Common myeloid progenitor, CD34-positive (primary cell): ENCODE results near the gene PTPRD.

Experiments used
- CTCF ChIA-PET: fragments of 350-600 bp; sonication (Branson Sonifier 250); formaldehyde crosslinking; loops from one replicate; lab custom pipeline; 2021; ENCODE audit warnings: antibody characterized with exemption; lab: Charles Lee
- POLR2A ChIA-PET: fragments of 350-600 bp; sonication (Branson Sonifier 250); formaldehyde crosslinking; loops from one replicate; lab custom pipeline; 2021; ENCODE audit warnings: antibody characterized with exemption; lab: Charles Lee
- DNase-seq, 3 donors: peaks; one replicate each; pipeline versions ENCODE4 v3.0.0 to v3.0.0-alpha.2; 2013
- H3K27ac ChIP-seq, 2 experiments: 1 replicate in 1 of 2; 2 replicates in 1 of 2; pipeline ENCODE4 v1.7.0; 2013; ENCODE audit warnings: inconsistent platforms in 2 of 2, low read length in 2 of 2, mild to moderate bottlenecking in 2 of 2, low read depth in 1 of 2, moderate library complexity in 1 of 2; ENCODE audit not compliant: severe bottlenecking in 2 of 2, insufficient read depth in 1 of 2, poor library complexity in 1 of 2
- H3K27me3 ChIP-seq, 5 experiments: replicated peaks in 2 of 5; 1 replicate in 3 of 5; 2 replicates in 2 of 5; pipeline versions ENCODE4 v1.6.1 to v1.7.0; 2013; ENCODE audit warnings: low read length in 4 of 5, mild to moderate bottlenecking in 2 of 5, moderate library complexity in 2 of 5, inconsistent platforms in 1 of 5; ENCODE audit not compliant: insufficient read depth in 5 of 5, control insufficient read depth in 4 of 5
- H3K36me3 ChIP-seq, 4 experiments: 1 replicate in 2 of 4; 2 replicates in 2 of 4; pipeline versions ENCODE4 v1.6.1 to v1.7.0; 2013; ENCODE audit warnings: low read length in 3 of 4, control low read depth in 1 of 4, mild to moderate bottlenecking in 1 of 4; ENCODE audit not compliant: control insufficient read depth in 4 of 4, insufficient read depth in 4 of 4
- H3K4me1 ChIP-seq, 4 experiments: 1 replicate in 3 of 4; 2 replicates in 1 of 4; pipeline versions ENCODE4 v1.6.1 to v1.7.1; 2013; ENCODE audit warnings: low read length in 3 of 4, mild to moderate bottlenecking in 3 of 4, control low read depth in 1 of 4, inconsistent platforms in 1 of 4, moderate library complexity in 1 of 4; ENCODE audit not compliant: control insufficient read depth in 4 of 4, insufficient read depth in 4 of 4; ENCODE audit errors: control extremely low read depth in 1 of 4
- H3K4me3 ChIP-seq, 7 experiments: 1 replicate in 4 of 7; 2 replicates in 3 of 7; pipeline versions ENCODE4 v1.5.1 to v1.7.0; 2013; ENCODE audit warnings: mild to moderate bottlenecking in 7 of 7, low read length in 6 of 7, moderate library complexity in 6 of 7, inconsistent platforms in 2 of 7, low read depth in 2 of 7, control low read depth in 1 of 7; ENCODE audit not compliant: insufficient read depth in 4 of 7, control insufficient read depth in 1 of 7; ENCODE audit errors: extremely low read depth in 1 of 7
- H3K9me3 ChIP-seq, 5 experiments: 1 replicate in 4 of 5; 2 replicates in 1 of 5; pipeline versions ENCODE4 v1.6.1 to v1.7.1; 2013; ENCODE audit warnings: low read length in 4 of 5, mild to moderate bottlenecking in 2 of 5, inconsistent platforms in 1 of 5, low read depth in 1 of 5, moderate library complexity in 1 of 5; ENCODE audit not compliant: control insufficient read depth in 4 of 5, insufficient read depth in 2 of 5; ENCODE audit errors: control extremely low read depth in 1 of 5
- WGBS: methylation state at CpG from one replicate; pipeline ENCODE4 v1.1.5; 2013; ENCODE audit not compliant: insufficient coverage; 5-methylcytosine and 5-hydroxymethylcytosine counted together

PTPRD gene

GRCh38 chr9:8329561-8330283, 2283.1 kb downstream of the PTPRD start:
- Histone ChIP-seq H3K36me3 (no peaks in the 10 kb centered on the region), H3K4me1 (no peaks in the 10 kb centered on the region), H3K27ac (no peak overlapping the region), H3K27me3 (no peaks in the 10 kb centered on the region), H3K4me3 (no peak overlapping the region), H3K9me3 (no peaks in the 10 kb centered on the region)
- DNase-seq, result no peak
- ChIA-PET POLR2A (no interaction called here), CTCF (interaction anchor here (0.6 kb wide), 1 partner anchor 316 kb away, joined by 4 read pairs; no protein-coding TSS in a partner anchor)
- 86% methylated on average over 11 of the region's 13 CpGs for WGBS

DNA sequence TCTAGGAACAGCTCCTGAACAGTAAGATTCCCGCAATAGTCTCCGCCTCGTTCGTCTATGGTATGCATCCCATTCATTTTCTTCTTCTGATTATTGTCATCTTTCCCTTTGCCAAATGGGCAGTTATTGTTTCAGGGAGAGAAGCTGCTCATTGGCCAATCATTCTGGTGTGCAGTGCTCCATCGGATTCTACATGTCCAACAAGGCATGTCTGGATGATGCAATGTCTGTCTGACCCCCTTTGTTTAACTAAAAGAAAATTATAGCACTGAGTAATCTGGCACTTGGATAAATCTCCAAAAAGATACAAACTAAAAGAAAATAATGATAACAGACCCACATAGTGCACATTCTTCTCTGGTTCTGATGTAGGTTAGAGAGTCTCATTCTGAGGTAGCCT, 2297.6 kb downstream of the PTPRD start:
- Histone ChIP-seq H3K4me3 (no peak overlapping the region), H3K9me3 (peaks cover 0 to 2% (median 0%) of the 10 kb centered on the region in 5 experiments), H3K27ac (no peak overlapping the region), H3K4me1 (no peaks in the 10 kb centered on the region), H3K27me3 (no peaks in the 10 kb centered on the region), H3K36me3 (peaks cover 0 to 12% (median 0%) of the 10 kb centered on the region in 4 experiments)
- ChIA-PET POLR2A (no interaction called here), CTCF (no interaction called here)
- DNase-seq, result no peak
- 100% methylated on average over 4 of the region's 5 CpGs for WGBS

DNA sequence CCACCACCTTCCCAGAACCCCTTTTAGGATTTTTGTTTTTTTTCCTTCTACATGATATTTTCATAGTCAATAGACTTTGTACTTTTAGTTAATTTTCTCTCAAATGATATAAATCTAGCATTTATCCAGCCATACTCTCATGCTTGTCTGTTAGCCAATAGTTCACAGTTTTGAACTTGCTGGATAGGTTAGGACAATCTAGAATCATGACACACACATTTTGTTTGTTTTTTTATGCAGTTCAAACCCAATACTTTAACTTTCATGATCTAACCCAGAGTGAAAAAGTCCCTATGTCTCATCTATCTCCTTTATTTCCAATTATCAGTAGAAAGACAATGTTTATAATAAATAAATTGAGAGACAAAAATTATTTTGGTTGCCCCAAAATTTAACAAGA, 2303.5 kb downstream of the PTPRD start:
- POLR2A ChIA-PET, result no interaction called here
- Histone ChIP-seq H3K36me3 (no peaks in the 10 kb centered on the region), H3K4me1 (no peaks in the 10 kb centered on the region), H3K9me3 (peaks cover 0 to 4% (median 1%) of the 10 kb centered on the region in 5 experiments), H3K27me3 (no peaks in the 10 kb centered on the region), H3K27ac (no peak overlapping the region), H3K4me3 (no peak overlapping the region)
- CTCF ChIA-PET, result no interaction called here
- DNase-seq, result no peak

- H3K9me3 ChIP-seq, result peaks cover 0 to 2% (median 0%) of the 10 kb centered on the region in 5 experiments
- H3K27ac ChIP-seq, result no peak overlapping the region
- H3K4me3 ChIP-seq, result no peak overlapping the region
- POLR2A ChIA-PET, result no interaction called here
- no peaks in the 10 kb centered on the region for H3K36me3 ChIP-seq
- no CpG with 5 or more reads among the region's 2 CpGs for WGBS
- H3K27me3 ChIP-seq, result no peaks in the 10 kb centered on the region
- H3K4me1 ChIP-seq, result no peaks in the 10 kb centered on the region
- DNase-seq, result no peak
- CTCF ChIA-PET, result no interaction called here
Measured at GRCh38 chr9:8304720-8305119, 2308.1 kb downstream of the PTPRD start.

GRCh38 chr9:8301296-8301695, 2311.5 kb downstream of the PTPRD start:
- Histone ChIP-seq H3K27ac (no peak overlapping the region), H3K27me3 (no peaks in the 10 kb centered on the region), H3K4me3 (no peak overlapping the region), H3K36me3 (no peaks in the 10 kb centered on the region), H3K4me1 (no peaks in the 10 kb centered on the region), H3K9me3 (peaks cover 0 to 2% (median 0%) of the 10 kb centered on the region in 5 experiments)
- no CpG with 5 or more reads among the region's 3 CpGs for WGBS
- ChIA-PET POLR2A (no interaction called here), CTCF (no interaction called here)
- peak in 1 of 3 donors; percentile 2 for DNase-seq

- ChIA-PET POLR2A (no interaction called here), CTCF (no interaction called here)
- Histone ChIP-seq H3K4me1 (no peaks in the 10 kb centered on the region), H3K36me3 (no peaks in the 10 kb centered on the region), H3K4me3 (no peak overlapping the region), H3K27ac (no peak overlapping the region), H3K9me3 (peaks cover 0 to 2% (median 0%) of the 10 kb centered on the region in 5 experiments), H3K27me3 (no peaks in the 10 kb centered on the region)
- no peak for DNase-seq
- 96% methylated on average over 3 of the region's 3 CpGs for WGBS
Measured at GRCh38 chr9:8297047-8297446, 2315.8 kb downstream of the PTPRD start.

- H3K4me1 ChIP-seq, result no peaks in the 10 kb centered on the region
- CTCF ChIA-PET, result no interaction called here
- 100% methylated on average over 4 of the region's 4 CpGs for WGBS
- no peaks in the 10 kb centered on the region for H3K36me3 ChIP-seq
- POLR2A ChIA-PET, result interaction anchor here (0.6 kb wide), 1 partner anchor 483 kb away, joined by 3 read pairs; no protein-coding TSS in a partner anchor
- peaks cover 0 to 2% (median 0%) of the 10 kb centered on the region in 5 experiments for H3K9me3 ChIP-seq
- no peak overlapping the region for H3K4me3 ChIP-seq
- DNase-seq, result no peak
- H3K27ac ChIP-seq, result no peak overlapping the region
- H3K27me3 ChIP-seq, result no peaks in the 10 kb centered on the region
Measured at GRCh38 chr9:8292657-8293056, 2320.1 kb downstream of the PTPRD start.
